SIG-M5 treated with dmso at 0.1 percent for 504 hours (cell line): ENCODE data around the gene GALNT18.

Source experiments
- DNase-seq: peaks from one replicate; lab custom pipeline; 2025; ENCODE audit not compliant: unreplicated experiment; lab: John Stamatoyannopoulos, UW

Gene GALNT18

GRCh38 chr11:11624926-11625325 lies 3.1 kb upstream of the GALNT18 start:
- no peak for DNase-seq

GRCh38 chr11:11624204-11624603 lies 2.4 kb upstream of the GALNT18 start:
- no peak for DNase-seq

GRCh38 chr11:11622772-11623171 lies 967 bp upstream of the GALNT18 start:
- DNase-seq: no peak

GRCh38 chr11:11622340-11622706 lies 518 bp upstream of the GALNT18 start:
- no peak for DNase-seq

- no peak for DNase-seq
These were observed 758 bp downstream of the GALNT18 start for GRCh38 chr11:11620921-11621572.

- peak; percentile 19 for DNase-seq
These were observed 1.5 kb downstream of the GALNT18 start for GRCh38 chr11:11620173-11620920.

GRCh38 chr11:11618973-11619435 lies 2.8 kb downstream of the GALNT18 start:
- no peak for DNase-seq

GRCh38 chr11:11615086-11615485 lies 6.7 kb downstream of the GALNT18 start:
- DNase-seq: no peak

- DNase-seq: no peak
These were observed 9.4 kb downstream of the GALNT18 start for GRCh38 chr11:11612439-11612838.

- DNase-seq: no peak
These were observed 10.4 kb downstream of the GALNT18 start for GRCh38 chr11:11611381-11611780.

GRCh38 chr11:11608783-11609232 lies 13.0 kb downstream of the GALNT18 start:
- DNase-seq: no peak

GRCh38 chr11:11607772-11608171 lies 14.0 kb downstream of the GALNT18 start:
- no peak for DNase-seq

GRCh38 chr11:11605821-11606450 lies 15.9 kb downstream of the GALNT18 start:
- DNase-seq: no peak

GRCh38 chr11:11605181-11605580 lies 16.6 kb downstream of the GALNT18 start:
- no peak for DNase-seq

- DNase-seq: no peak
These were observed 17.3 kb downstream of the GALNT18 start for GRCh38 chr11:11604370-11604990.

- DNase-seq: no peak
These were observed 19.8 kb downstream of the GALNT18 start for GRCh38 chr11:11602011-11602410.

GRCh38 chr11:11600288-11600687 lies 21.5 kb downstream of the GALNT18 start:
- no peak for DNase-seq

GRCh38 chr11:11598243-11598642 lies 23.6 kb downstream of the GALNT18 start:
- no peak for DNase-seq

GRCh38 chr11:11594162-11594561 lies 27.6 kb downstream of the GALNT18 start:
- no peak for DNase-seq

GRCh38 chr11:11592146-11592684 lies 29.6 kb downstream of the GALNT18 start:
- DNase-seq: no peak

- DNase-seq: no peak
These were observed 32.4 kb downstream of the GALNT18 start for GRCh38 chr11:11589437-11589836.
